Loucy (cell line): ENCODE measurements around the gene DEPDC4.
"Not testable (repeated sequence)": the region's sequence is repeated elsewhere in the genome, so short reads cannot be mapped to it uniquely, and the experiment has no call there.

Experiments
- EZH2phosphoT487 ChIP-seq: fragments of 200-600 bp; IDR thresholded peaks from 2 replicates; pipeline ENCODE4 v1.6.1; 2018; ENCODE audit warnings: antibody characterized with exemption, mild to moderate bottlenecking, moderate library complexity, borderline replicate concordance
- TF ChIP-seq, protein P1 (sequence below): fragments of 200-600 bp; sonication (generic); conservative IDR thresholded peaks from 2 replicates; pipeline ENCODE4 v1.5.1; 2014; ENCODE audit warnings: mild to moderate bottlenecking, antibody characterized with exemption, low read length

DNA sequence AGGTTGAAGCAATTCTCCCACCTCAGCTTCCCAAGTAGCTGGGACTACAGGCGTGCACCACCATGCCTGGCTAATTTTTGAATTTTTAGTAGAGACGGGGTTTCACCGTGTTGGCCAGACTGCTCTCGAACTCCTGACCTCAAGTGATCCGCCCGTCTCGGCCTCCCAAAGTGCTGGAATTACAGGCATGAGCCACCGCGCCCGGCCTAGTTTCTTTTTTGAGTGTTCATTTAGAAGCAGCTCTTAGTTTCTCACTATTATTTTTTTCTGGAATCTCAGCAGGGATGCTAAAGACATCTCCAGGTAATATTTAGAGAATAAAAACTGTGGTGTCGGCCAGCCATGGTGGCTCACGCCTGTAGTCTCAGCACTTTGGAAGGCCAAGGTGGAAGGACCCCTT is 17.7 kb upstream of the DEPDC4 start:
- TF ChIP-seq, protein P1, sequence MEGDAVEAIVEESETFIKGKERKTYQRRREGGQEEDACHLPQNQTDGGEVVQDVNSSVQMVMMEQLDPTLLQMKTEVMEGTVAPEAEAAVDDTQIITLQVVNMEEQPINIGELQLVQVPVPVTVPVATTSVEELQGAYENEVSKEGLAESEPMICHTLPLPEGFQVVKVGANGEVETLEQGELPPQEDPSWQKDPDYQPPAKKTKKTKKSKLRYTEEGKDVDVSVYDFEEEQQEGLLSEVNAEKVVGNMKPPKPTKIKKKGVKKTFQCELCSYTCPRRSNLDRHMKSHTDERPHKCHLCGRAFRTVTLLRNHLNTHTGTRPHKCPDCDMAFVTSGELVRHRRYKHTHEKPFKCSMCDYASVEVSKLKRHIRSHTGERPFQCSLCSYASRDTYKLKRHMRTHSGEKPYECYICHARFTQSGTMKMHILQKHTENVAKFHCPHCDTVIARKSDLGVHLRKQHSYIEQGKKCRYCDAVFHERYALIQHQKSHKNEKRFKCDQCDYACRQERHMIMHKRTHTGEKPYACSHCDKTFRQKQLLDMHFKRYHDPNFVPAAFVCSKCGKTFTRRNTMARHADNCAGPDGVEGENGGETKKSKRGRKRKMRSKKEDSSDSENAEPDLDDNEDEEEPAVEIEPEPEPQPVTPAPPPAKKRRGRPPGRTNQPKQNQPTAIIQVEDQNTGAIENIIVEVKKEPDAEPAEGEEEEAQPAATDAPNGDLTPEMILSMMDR = not testable (repeated sequence)
- not testable (repeated sequence) for TF ChIP-seq EZH2phosphoT487
